HG03196 (cell line): ENCODE measurements around the gene PDF.
"Not testable (repeated sequence)": the region's sequence is repeated elsewhere in the genome, so short reads cannot be mapped to it uniquely, and the experiment has no call there.

ENCODE experiments used
- ATAC-seq: cut with Tn5 transposase; IDR thresholded peaks from one replicate; pipeline ENCODE4 v1.9.1; 2021; ENCODE audit not compliant: unreplicated experiment

PDF gene, protein sequence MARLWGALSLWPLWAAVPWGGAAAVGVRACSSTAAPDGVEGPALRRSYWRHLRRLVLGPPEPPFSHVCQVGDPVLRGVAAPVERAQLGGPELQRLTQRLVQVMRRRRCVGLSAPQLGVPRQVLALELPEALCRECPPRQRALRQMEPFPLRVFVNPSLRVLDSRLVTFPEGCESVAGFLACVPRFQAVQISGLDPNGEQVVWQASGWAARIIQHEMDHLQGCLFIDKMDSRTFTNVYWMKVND

DNA sequence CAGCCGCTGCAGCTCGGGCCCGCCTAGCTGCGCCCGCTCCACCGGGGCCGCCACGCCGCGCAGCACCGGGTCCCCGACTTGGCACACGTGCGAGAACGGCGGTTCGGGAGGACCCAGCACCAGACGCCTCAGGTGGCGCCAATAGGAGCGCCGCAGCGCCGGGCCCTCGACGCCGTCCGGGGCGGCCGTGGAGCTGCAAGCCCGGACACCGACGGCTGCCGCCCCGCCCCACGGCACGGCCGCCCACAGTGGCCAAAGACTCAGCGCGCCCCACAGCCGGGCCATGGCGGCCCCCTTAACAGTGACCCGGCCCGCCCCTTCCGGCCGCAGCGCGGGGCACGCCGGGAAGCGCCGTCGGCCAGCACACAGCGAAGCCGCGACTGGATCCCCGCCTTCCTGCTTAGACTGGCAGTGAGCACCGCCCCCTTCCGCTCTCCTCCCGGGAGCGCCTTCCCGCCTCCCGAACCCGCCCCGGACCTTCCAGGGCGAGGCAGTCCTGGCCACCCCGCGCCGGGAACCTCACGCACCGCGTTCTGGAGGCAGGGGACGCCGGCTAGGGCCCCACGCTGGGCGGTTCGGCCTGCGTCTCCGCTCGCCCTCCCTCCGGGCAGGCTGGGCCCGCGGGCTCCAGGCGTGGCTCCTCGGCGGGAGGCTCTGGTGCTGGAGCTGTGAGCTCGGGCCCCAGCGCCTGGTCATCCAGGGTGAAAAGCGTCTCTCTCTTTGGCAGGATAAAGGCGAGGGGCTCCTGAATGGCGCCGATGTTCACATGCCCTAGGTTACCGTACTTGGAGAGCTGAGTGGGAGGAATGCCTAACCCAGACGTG lies at the start of gene PDF:
PDF (minus strand) TSS at position 303 of the 824 bp plus-strand sequence; CDS start at position 285, 18 bp downstream.
- peak; percentile 78 for ATAC-seq

DNA sequence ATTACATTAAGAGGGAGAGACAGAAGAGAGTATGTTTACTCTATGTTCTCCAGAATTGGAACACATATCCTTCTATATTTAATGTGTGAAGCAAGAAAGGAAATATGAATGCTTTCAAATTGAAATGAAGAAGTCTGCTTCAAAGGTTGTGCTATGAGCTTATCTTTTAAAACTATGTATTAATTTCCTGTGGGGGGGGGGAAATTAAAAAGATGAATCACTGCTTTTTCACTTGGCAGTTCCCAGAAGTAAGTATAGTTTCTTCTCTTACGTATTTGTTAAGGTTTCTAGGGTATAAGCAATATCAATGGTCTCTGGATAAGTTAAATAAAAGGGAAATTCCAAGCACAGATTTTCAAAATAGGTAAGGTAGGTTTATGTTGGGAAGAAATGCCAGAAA lies 48.4 kb upstream of the PDF start:
- ATAC-seq = no peak

DNA sequence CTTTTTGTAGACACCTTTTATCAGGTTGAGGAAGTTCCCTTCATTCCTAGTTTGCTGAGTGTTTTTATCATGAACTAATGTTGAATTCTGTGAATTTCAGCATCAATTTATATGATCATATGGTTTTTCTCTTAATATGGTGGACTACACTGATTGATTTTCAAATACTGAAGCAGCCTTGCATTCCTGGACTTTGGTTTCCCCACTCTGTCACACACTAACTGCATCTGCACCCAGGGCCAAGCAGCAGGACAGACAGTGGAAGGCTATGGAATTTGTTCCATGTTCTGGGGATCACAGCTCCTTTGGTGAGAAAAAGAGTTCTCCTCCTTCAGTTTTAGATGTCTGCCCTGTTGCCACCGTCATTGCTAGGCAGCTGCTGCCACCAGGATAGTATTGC lies 47.6 kb upstream of the PDF start:
- ATAC-seq = no peak

- ATAC-seq = no peak
These were observed 46.1 kb upstream of the PDF start for GRCh38 chr16:69376393-69377059.

DNA sequence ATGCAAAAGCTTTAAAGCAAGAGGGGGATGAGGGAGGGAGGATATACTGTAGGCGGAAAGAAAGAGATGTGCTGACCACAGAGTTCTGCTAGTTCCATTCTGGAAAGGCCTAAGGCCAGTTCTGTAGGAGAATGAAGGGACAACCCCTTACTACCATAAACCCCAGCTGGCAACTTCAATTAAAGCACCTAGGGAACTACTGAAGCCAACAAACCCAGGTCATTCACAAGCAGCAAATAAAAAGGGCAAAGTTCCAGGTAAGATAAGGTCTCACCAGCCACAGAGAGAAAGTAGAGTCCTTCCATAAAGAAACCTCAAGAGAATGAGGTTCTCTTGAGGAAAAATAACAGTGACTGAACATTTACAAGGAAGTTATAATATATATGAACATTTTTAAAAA lies 42.6 kb upstream of the PDF start:
- ATAC-seq = no peak

GRCh38 chr16:69371564-69371963 lies 41.2 kb upstream of the PDF start:
- no peak for ATAC-seq

- no peak for ATAC-seq
These were observed 38.5 kb upstream of the PDF start for GRCh38 chr16:69368866-69369265.

GRCh38 chr16:69367980-69368379 lies 37.6 kb upstream of the PDF start:
- ATAC-seq = no peak

DNA sequence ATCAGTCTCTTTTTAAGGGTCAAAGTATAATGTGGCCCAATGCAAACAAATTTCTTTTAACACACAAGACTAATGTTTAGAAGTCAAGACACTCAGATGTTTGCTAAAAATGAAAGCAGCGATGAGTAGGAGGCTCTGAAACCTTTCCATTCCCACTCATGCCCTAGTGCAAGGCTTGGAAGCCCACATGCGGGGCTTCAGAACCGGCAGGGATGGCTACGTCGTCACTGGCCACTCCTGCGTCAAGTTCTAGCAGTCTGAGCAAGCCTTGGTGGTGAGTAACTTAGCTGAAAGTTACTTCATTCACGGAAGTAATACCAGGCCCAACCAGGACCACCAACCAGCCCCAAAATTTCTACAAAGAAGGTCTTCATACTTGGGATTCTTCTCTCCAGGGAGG lies 36.0 kb upstream of the PDF start:
- ATAC-seq = no peak

DNA sequence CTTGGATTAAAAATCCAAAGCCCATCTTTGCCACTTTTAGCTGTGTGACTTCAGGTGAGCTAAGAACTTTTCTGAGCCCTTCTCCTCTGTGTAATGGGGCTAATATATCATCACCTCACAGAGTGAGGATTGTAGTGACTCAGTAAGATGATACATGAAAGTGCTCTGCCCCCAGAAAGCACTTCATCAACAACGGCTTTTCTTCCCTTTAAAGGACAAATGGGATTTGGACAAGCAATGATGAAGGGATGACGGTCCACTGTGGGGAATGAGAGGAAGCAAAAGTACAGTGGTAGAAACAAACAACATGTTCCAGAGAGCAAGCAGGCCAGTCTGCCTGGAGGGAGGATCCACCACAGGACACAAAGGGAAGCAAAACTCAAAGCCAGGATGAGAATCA lies 35.5 kb upstream of the PDF start:
- ATAC-seq = no peak

DNA sequence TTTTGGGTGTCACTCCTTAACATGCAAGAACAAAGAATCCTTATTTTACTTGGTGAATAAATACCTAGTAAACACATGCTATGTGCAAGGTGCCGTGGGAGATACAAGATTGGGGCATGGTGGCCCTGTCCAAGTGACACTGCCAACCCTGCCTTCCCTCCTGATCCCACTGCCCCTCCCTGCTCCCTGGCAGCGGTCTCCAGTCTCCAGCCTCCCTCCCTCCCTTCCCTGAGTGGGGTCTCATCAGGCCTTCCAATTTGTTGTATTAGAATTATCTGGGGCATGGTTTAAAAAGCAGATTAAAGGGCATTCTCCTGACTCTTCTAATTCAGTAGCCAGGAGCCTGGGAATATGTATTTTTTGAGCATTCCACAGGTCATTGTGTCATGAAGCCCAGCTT lies 33.7 kb upstream of the PDF start:
- no peak for ATAC-seq

DNA sequence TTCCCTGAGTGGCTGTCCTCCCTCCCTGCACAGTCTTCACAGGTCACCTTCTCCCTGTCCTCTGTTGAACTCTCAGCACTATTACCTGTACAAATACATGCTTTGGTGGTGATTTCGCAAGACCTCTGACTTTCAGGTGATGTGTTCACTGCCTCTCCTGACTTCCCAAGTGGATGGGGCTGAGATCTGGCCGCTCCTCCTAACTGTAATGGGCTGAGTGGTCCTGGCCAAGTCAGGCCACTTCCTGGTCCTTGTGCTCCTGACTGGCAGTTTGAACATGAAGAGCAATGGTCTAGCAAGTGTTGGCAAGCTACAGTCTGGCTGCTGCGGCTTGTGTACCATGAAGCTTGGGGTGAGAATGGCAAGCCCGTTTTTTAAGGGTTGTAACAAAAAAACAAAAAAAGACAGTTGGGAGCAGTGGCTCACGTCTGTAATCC lies 32.9 kb upstream of the PDF start:
- ATAC-seq = no peak

GRCh38 chr16:69360070-69360469 lies 29.7 kb upstream of the PDF start:
- ATAC-seq = not testable (repeated sequence)

DNA sequence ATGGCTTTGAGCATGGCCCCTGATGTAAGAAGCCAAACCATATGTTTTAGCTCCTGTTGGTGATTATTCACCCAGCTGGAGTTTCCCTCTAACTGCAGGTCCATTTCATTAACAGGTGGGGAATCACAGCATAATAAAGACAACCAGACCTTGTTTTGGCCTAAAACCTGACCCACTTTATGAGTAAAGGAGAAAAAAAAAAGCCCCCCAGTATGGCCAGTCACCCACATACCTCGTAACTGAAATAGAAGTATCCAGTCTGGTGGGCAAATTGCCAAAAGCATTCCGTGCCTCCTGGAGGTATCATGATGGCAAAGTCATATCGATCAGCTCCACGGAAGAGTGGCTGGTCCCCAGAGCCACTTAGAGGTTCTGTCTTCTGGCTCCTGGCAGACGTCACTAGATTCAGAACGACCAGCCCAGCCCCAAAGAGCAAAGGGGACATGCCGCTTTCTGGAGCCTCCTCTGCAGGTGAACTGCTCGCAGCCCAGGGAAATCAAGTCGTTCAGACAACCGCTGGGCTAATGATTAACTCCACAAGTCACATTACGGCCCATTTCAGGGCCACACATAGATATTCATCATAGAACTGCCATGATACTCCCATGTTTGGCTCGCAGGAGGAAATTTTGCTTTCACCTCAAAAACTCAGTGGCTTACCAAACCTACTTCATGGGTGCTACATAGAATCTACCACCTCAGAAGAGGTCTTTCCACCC lies 21.1 kb upstream of the PDF start, which contains the start of gene TMED6:
TMED6 (minus strand) TSS at position 478 of the 719 bp plus-strand sequence; CDS start at position 445, 33 bp downstream.
- ATAC-seq = no peak

GRCh38 chr16:69350536-69351133 lies 20.2 kb upstream of the PDF start:
- ATAC-seq = no peak

DNA sequence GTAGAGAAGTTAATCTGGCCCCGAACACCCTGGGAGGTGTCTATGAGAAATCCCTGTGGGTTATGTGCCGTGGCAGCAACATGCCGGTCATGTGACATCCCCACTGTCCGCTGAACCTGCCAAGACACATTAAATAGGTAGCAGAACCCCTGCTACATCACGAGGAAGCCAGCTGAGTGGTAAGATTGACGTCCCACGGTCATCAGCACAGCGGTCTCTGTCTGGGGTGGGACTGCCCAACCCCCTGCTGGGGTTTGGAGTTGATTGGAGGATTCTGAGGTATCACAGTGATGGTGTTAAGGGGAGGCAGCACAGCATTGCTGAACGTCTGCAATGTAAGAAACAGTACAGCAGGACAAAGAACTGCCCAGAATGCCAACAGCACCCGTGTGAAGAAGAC lies 19.1 kb upstream of the PDF start:
- ATAC-seq = no peak

GRCh38 chr16:69348222-69348621 lies 17.8 kb upstream of the PDF start:
- no peak for ATAC-seq

- no peak for ATAC-seq
These were observed 16.3 kb upstream of the PDF start for GRCh38 chr16:69346683-69347082.

DNA sequence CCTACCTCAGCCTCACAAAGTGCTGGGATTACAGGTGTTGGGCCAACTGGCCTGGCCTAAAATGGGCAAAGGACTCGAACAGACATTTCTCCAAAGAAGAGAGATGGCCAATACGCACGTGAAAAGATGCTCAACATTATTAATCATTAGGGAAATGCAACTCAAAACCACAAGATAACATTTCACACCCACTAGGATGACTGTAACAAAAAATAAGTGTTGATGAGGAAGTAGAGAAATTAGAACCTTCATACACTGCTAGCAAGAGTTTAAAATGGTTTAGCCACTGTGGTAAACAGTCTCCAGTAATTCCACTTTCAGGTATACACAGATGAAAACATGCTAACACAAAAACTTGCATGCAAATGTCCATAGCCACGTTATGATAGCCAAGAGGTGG lies 15.5 kb upstream of the PDF start:
- no peak for ATAC-seq

- ATAC-seq = no peak
These were observed 13.8 kb upstream of the PDF start for GRCh38 chr16:69344171-69344570.
